GM04504 (cell line): ENCODE results near the gene TBCC.

ENCODE experiments used
- DNase-seq: peaks from one replicate; pipeline ENCODE4 v3.0.0-alpha.2; 2012; ENCODE audit warnings: low read depth

The TBCC gene

GRCh38 chr6:42696526-42697267, 49.2 kb downstream of the TBCC start:
- DNase-seq, result peak; percentile 74

- peak; percentile 60 for DNase-seq
These were observed 51.3 kb downstream of the TBCC start for GRCh38 chr6:42694586-42694985.
